Vagina (tissue), 2 donors: ENCODE results near the gene PLEKHH1. TPM values are rescaled to one million over a fixed set of nuclear protein-coding genes. Genes with fewer than 3 reads are reported as not detected.

Experiments
- DNase-seq, 2 donors: peaks; one replicate each; pipeline ENCODE4 v3.0.0-alpha.2; 2017; ENCODE audit errors: extremely low spot score in 2 of 2
- H3K27ac ChIP-seq: fragments of 200-600 bp; sonication (generic); one replicate; pipeline ENCODE4 v1.5.1; 2019
- H3K27me3 ChIP-seq: fragments of 200-600 bp; sonication (generic); one replicate; pipeline ENCODE4 v1.5.1; 2019
- H3K36me3 ChIP-seq, 2 donors: fragments of 200-600 bp; sonication (generic); one replicate each; pipeline ENCODE4 v1.5.1; 2017 to 2019
- H3K4me1 ChIP-seq: fragments of 200-600 bp; sonication (generic); one replicate; pipeline ENCODE4 v1.5.1; 2019
- H3K4me3 ChIP-seq, 2 donors: fragments of 200-600 bp; sonication (generic); 1 replicate in 1 of 2; 2 replicates in 1 of 2; pipeline ENCODE4 v1.5.1; 2016 to 2019
- H3K9me3 ChIP-seq: fragments of 200-600 bp; sonication (generic); one replicate; pipeline ENCODE4 v1.5.1; 2019
- CTCF ChIP-seq, 3 experiments: fragments of 450-650 bp in 2 of 3; fragments of 200-600 bp in 1 of 3; sonication (generic) in 1 of 3; IDR thresholded peaks; one replicate each; pipeline ENCODE4 v1.5.1; 2017 to 2019; ENCODE audit warnings: antibody characterized with exemption in 3 of 3, mild to moderate bottlenecking in 2 of 3, moderate library complexity in 2 of 3
- POLR2A ChIP-seq, 2 donors: fragments of 450-650 bp; IDR thresholded peaks; one replicate each; pipeline ENCODE4 v1.6.1; 2017; ENCODE audit warnings: antibody characterized with exemption in 2 of 2, mild to moderate bottlenecking in 2 of 2, moderate library complexity in 2 of 2
- POLR2AphosphoS5 ChIP-seq, 2 donors: sonication (generic); formaldehyde crosslinking; IDR thresholded peaks; one replicate each; pipeline ENCODE4 v1.9.0; 2017; ENCODE audit warnings: antibody characterized with exemption in 2 of 2, mild to moderate bottlenecking in 2 of 2, low read depth in 1 of 2; ENCODE audit not compliant: insufficient read depth in 1 of 2
- intact Hi-C: fragments of 100-400 bp; cut with DNase I; formaldehyde crosslinking; loops from one replicate; pipeline ENCODE4 v1.15.1; 2023
- total RNA-seq: library from RNA; depleted of rRNA; stranded (reverse); fragments of >200 nt; gene quantifications from one replicate; pipeline ENCODE4 v1.2.3, GENCODE V29; 2016

PLEKHH1 gene
- total RNA-seq, 1 donor from 2014 or later: 2.5 TPM

- DNase-seq: no peak
- H3K4me3 ChIP-seq: no peak overlapping the region
- TF ChIP-seq CTCF (IDR thresholded peaks at IDR 0.05) (no peak), POLR2A (IDR thresholded peaks at IDR 0.05) (no peak), POLR2AphosphoS5 (IDR thresholded peaks at IDR 0.05; ENCODE audit: insufficient read depth in 1 of 2, low read depth in 1 of 2) (no peak)
- no peaks in the 10 kb centered on the region for H3K9me3 ChIP-seq
- no peaks in the 10 kb centered on the region for H3K27me3 ChIP-seq
- no peak overlapping the region for H3K27ac ChIP-seq
- peaks cover 4% of the 10 kb centered on the region for H3K4me1 ChIP-seq
- H3K36me3 ChIP-seq: no peaks in the 10 kb centered on the region
- intact Hi-C loops: no loop called here
Observed at GRCh38 chr14:67520482-67520881, 12.6 kb upstream of the PLEKHH1 start.

- Histone ChIP-seq H3K36me3 (no peaks in the 10 kb centered on the region), H3K9me3 (no peaks in the 10 kb centered on the region), H3K4me3 (no peak overlapping the region), H3K27me3 (no peaks in the 10 kb centered on the region), H3K4me1 (no peaks in the 10 kb centered on the region), H3K27ac (no peak overlapping the region)
- intact Hi-C loops: no loop called here
- TF ChIP-seq POLR2AphosphoS5 (IDR thresholded peaks at IDR 0.05; ENCODE audit: insufficient read depth in 1 of 2, low read depth in 1 of 2) (no peak), CTCF (IDR thresholded peaks at IDR 0.05) (no peak), POLR2A (IDR thresholded peaks at IDR 0.05) (no peak)
- no peak for DNase-seq
Observed at GRCh38 chr14:67522270-67522669, 10.8 kb upstream of the PLEKHH1 start.

- no peaks in the 10 kb centered on the region for H3K9me3 ChIP-seq
- TF ChIP-seq CTCF (IDR thresholded peaks at IDR 0.05) (no peak), POLR2AphosphoS5 (IDR thresholded peaks at IDR 0.05; ENCODE audit: insufficient read depth in 1 of 2, low read depth in 1 of 2) (no peak), POLR2A (IDR thresholded peaks at IDR 0.05) (no peak)
- H3K4me3 ChIP-seq: no peak overlapping the region
- intact Hi-C loops: no loop called here
- no peaks in the 10 kb centered on the region for H3K36me3 ChIP-seq
- H3K27ac ChIP-seq: no peak overlapping the region
- H3K27me3 ChIP-seq: no peaks in the 10 kb centered on the region
- no peak for DNase-seq
- no peaks in the 10 kb centered on the region for H3K4me1 ChIP-seq
Observed at GRCh38 chr14:67523764-67524633, 9.1 kb upstream of the PLEKHH1 start.

- Histone ChIP-seq H3K4me1 (no peaks in the 10 kb centered on the region), H3K27me3 (no peaks in the 10 kb centered on the region), H3K4me3 (no peak overlapping the region), H3K27ac (no peak overlapping the region), H3K9me3 (no peaks in the 10 kb centered on the region), H3K36me3 (no peaks in the 10 kb centered on the region)
- DNase-seq: no peak
- TF ChIP-seq CTCF (IDR thresholded peaks at IDR 0.05) (no peak), POLR2AphosphoS5 (IDR thresholded peaks at IDR 0.05; ENCODE audit: insufficient read depth in 1 of 2, low read depth in 1 of 2) (no peak)
- intact Hi-C loops: no loop called here
Observed at GRCh38 chr14:67524634-67524963, 8.5 kb upstream of the PLEKHH1 start.

- Histone ChIP-seq H3K27me3 (no peaks in the 10 kb centered on the region), H3K36me3 (no peaks in the 10 kb centered on the region)
- intact Hi-C loops: no loop called here
Observed at GRCh38 chr14:67525389-67525788, 7.7 kb upstream of the PLEKHH1 start.

More at GRCh38 chr14:67525389-67525788, 7.7 kb upstream of the PLEKHH1 start:
- no peak overlapping the region for H3K27ac ChIP-seq
- no peaks in the 10 kb centered on the region for H3K4me1 ChIP-seq
- no peak overlapping the region for H3K4me3 ChIP-seq
- no peaks in the 10 kb centered on the region for H3K9me3 ChIP-seq
- DNase-seq: no peak
- no peak for TF ChIP-seq CTCF (IDR thresholded peaks at IDR 0.05)
- no peak for TF ChIP-seq POLR2A (IDR thresholded peaks at IDR 0.05)
- no peak for TF ChIP-seq POLR2AphosphoS5 (IDR thresholded peaks at IDR 0.05; ENCODE audit: insufficient read depth in 1 of 2, low read depth in 1 of 2)
